CD4-positive, alpha-beta T cell treated with Interleukin-6 at 100 ng/mL for 8 hours (primary cell): ENCODE data around the gene GALT.

ENCODE experiments used
- DNase-seq: peaks from one replicate; pipeline ENCODE4 v3.0.0-alpha.2; 2020; ENCODE audit warnings: mixed read lengths, low spot score

Gene GALT

DNA sequence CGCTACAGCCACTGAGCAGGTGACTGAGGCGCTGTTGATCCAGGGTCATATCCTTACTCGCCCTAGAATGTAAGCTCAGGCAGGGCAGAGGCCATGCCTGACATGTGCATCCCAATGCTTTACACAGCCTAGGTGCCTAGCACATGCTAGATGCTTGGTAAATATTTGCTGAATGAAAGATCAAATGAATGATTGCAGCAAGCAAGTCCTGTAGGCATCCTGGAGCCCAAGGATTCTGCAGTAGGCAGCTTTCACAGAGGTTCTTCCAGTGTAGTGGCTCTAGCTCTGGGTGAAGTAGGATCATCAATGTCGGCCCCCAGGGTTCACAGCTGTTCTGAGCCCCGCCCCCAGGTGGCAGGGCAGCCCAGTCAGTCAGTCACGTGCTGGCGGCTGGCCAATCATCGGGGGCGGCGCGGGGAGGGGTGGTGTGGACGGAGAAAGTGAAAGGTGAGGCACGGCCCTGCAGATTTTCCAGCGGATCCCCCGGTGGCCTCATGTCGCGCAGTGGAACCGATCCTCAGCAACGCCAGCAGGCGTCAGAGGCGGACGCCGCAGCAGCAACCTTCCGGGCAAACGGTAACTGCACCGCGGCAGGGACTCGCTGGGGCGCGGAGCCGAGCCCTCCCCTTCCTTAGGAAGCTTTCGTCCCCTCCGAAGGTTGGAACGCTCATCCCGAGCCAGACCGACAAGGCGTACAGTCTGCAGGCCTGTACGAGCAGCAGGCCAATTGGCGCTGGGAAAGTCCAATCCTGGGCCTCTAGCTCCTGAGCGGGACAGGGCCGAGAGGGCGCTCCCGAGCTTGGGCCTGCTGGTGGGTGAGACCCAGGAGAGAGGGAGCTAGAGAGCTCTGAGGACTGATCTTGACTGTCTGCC is at the start of gene GALT:
Gene GALT (plus strand): TSS at position 465 of the 873 bp plus-strand sequence. CDS start 30 bp downstream, at position 495.
- peak; percentile 95 for DNase-seq

DNA sequence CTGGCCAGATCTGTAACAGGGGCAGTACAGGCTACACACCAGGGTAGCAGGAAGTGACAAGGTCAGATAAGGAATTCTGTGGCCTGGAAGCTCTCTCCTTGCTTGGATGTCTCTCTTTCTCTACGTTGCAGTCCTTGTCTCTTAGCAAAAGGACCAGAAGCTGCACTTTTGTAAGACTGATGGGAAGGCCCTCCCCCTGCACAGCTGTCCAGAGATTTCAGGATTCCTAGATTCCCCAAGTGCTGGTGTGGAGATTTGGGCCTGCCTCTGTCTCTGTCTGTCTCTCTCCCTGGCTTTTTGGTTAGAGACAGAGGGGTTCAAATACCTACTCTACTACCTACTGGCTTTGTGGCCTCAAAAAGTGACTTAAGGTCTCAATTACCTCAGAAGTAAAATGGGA is 46.9 kb upstream of the GALT start:
- DNase-seq: no peak

DNA sequence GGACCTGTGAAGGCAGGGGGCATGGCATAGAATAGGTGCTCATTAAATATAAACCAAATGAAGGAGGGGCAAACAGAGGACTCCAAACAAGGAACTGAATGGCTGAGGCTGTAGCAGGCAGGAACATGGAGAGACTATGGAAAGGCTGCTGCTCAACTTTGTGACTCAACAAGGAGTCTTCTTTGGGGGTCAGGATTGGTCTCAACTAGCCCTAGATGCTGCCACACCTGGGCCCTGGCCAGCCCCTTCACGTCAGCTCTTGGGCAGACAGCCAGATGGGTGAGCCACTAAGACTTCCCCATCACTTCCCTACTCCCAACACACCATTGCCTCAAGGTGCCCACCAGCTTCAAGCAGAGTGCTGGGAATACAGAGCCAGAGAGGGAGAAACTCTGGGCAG is 45.6 kb upstream of the GALT start:
- DNase-seq: no peak

DNA sequence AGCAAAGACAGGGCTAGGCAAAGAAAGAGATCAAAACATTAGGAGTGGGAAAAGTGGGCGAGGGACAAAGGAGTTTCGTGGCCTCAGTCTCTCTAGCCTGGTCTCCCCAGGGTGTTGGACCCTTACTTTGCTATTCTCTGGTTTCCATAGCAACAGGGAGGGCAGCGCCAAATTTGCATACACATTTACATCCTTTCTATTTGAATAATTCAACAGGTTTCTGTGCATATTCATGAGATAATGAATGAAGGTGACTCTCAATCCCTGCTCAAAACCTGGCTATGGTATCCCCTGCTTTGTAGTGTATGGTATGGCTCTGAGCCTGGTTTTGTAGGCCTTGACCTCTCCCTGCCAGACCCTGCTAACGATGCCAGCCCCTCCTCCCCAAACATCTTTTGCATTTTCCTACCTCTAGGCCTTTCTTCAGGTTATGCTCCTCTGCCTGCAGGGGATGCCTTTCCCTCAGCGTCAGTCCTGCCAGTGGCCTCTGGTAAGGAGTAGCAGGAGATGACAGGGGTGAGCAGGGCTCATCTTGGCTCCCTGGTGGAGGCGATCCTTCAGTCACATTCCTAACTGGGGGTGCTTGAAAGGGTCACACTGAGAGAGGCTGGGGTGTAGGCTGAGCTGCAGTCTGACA is 44.4 kb upstream of the GALT start:
- DNase-seq: no peak

DNA sequence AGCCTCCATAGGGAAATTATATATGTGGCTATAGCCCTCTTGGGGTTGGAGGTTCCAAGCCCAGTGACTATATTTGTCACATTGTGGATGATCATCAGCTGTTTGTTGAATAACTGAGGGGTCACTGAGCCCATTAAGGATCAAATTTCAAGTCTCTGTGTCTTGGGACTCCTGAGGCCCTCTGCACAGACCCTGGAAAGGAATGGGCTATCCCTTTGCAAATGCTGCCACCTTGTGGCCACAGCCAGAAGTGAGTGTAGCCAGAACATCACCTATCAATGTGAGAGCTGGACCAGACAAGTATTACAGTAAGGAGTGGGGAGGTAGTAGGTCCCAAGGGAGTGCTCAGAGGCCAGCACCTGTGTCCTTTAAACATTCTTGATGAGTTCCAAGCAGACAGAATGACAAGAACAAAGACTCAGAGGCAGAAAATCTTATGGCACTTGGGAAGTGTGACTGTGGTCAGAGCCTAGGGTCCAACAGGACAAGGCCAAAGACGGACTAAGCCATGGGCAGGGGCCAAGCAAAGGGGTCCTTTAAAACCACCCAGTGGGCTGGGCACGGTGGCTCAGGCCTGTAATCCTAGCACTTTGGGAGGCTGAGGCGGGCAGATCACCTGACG is 42.8 kb upstream of the GALT start:
- peak; percentile 74 for DNase-seq

DNA sequence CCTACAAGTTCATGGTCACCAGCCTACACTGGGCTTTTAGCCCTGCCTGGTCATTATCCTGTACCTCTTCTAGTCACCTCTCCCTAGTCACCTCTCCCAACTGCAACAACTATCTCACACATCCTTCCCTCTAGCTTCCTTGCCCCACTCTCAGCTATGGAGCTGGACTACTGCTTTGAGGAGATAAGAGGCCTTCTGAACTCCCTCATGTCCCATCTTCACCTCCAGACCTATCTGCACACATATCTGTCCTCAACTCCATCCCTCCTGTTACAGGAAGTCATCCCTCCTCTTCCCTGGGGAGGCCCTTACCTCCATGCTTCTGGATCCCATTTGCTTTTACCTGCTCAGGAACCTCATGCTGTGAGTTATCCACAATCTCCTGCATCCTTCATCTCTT is 40.3 kb upstream of the GALT start:
- no peak for DNase-seq

DNA sequence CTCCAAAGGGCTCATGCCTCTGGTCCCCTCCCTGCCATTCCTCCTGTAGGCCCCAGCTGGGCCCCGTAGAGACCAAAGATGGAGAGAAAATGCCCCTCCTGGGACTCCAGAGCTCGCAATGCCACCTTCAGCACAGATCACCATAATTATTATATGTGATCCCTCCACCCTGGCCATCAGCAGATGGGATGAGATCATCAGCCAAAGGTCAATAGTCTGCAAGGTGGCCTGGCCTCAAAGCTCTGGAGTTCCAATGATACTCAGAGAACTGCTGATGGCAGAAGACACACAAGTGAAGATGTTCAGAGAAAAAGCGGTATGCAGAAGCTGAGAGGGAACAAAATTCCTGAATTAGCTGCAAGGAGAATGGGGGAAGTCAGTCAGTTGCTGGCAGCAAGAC is 39.6 kb upstream of the GALT start:
- no peak for DNase-seq

DNA sequence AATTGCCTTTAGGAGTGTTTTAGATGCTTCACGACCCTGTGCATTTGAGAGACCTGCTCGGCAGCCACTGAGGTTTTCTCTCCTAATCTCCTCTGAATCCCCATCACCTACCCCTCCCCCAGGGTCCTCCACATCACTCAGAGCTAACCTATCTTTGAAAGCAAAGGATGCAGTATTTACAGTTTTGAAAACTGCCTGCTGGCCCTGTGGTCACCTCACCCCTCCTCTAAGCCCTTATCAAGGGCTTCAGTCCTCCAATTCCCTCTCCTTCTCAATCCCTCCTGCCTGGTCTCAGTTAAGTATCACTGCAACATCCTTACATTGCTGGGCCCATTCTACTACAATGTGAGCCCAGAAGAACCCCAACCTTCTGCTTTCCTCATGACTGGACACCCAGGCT is 39.1 kb upstream of the GALT start:
- no peak for DNase-seq

DNA sequence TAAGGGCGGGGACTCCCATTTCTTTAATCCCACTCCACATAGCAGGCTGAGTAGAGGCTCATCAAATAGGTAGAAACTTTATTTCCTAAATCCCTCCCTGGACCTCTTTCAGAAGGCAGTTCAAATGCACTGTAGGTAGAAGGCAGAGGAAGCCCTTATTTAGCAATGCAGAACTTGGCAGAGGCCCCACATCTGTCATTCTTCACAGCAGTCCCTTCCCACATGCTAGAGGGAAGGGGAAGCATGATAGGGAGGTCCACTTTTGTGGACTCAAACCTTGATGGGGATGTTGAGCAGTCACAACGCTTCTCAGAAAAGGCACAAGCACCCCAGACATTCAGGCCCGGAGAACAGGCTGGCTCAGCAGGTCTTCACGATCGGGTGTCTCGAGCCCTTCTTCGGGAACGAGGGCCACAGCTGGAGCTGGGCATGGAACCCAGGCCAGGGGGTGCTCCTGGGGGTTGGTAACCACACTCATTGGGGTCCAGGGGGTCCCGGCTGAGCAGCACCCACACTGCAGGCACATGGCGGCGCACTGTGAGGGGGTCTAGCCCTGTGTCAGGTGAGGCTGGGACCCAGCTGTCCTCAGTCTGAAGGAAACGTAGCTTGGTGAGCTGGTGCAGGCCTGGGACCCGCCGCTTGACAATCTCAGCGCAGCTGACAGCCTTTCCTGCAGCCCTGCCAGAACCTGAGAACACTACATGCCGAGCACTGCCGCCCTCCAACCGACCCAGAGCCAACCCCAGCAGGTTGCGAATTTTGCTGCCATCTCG is 35.9 kb upstream of the GALT start:
- DNase-seq: no peak

DNA sequence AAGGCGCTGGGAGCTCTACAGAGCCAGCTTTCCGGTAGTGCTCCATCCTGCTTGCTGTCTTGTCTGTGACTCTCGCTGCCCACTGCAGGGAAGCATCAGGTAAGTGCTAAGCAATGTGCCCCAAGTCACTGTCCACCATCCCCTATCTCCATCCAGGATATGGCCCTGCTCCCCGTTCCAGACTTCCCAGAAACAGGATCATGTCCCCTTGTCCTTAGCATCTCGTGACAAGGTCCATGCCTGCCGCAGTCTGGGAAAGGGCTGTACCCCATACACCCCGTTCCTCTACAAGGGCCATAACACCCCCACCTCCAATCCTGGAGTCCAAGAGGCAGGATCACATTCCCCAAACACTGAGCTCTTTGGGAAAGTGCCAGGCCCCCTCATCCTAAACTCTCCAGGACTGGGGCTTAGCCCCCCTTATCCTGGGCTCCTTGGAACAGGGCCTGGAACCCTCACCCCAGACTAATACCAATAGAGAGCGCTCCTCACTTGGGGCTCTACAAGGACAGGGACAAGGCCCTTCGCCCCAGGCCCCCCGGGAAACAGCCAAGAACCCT is 35.1 kb upstream of the GALT start:
- no peak for DNase-seq

DNA sequence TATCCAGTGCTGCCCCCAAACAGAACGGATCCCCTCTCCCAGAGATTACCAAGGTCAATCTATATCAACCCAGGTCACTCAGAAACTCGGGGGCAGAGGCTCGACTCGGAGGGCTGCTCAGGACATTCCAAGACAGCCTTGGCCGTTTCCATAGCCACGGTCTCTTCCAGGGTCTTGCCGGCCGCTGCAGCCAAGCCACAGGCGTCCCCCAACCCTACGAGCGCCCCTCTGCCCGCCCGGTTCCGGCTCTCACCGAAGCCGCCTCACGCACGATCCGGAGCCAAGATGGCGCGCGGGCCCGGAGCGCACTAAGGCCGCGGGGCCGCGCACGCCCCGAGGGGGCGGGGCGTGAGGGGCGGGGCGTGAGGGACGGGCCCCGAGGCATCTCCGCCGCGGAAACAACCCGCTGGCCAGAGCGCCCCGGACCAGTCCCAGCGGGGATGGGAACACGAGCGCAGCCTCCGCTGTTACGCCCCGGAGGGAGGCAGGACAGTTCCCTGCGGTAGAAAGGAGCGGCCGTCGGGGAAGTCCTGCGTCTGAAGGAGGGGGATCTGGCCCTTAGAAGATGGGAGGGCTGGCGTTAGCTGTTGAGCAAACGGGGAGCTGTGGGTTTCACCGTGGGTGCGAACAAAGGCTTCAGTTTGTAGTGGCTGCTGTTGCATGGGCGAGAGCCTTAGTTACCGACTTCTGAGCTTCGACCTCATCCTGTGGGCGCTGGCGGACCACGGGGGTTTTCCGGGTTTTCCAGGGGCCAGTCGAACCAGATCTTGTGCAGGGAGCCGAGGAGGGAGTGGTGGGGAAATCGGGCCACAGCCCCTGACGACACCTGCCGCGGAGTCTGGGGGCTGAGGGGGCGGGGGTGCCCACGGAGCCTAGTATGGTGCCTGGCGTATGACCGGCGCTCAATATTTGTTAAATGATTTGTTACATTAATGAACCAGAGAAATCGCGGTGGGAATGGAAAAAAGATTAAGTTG is 34.4 kb upstream of the GALT start, which contains the start of gene RPP25L:
Gene RPP25L (minus strand): TSS at position 287 of the 977 bp plus-strand sequence. CDS start 801 bp downstream, outside the sequence.
- peak; percentile 79 for DNase-seq

DNA sequence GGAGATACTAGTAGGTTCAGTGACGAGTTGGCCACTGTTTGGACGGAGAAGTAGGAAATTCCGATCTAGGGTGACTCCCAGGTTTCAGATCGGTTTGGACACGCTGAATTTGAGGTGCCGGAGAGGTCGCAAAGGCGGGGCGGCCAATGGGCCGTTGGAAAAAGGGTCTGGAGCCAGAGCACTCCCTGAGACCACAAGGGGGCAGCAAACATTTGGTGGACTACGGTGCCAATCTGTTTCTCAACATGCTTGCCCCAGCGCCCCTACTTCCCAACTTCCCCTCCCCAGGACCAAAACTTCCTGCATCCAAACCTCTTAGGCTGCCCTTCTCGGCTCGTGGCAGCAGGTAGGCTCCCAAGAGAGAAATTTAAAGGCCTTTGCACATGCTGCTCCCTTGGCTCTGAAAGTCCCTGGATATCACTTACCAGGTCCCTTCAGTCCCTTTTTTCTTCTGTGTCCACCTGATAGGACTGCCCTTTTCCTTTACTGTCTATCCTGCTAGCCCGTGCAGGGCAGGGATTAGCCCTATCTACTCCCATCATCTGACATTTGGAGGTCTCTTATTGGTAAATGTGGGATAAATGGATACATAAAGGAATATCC is 33.6 kb upstream of the GALT start:
- DNase-seq: peak; percentile 73

DNA sequence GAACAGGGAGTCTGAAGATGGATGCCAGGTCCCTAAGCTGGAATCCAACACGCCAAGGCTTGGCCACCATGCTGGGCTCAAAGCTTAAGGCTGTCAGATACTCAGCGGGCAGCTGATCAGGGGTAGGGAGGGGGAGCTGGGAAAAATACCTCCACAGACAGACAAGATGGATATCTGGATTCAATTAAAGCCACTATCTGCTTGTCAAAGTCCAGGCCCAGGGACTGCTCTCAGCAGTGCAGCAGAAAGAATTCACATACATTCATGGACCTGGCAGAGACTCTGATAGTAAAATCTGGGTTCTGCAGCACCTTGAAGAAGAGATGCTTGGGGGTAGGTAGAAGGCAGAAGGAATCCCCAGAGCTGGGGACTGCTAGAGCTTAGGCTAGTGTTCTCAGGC is 31.3 kb upstream of the GALT start:
- DNase-seq: no peak

DNA sequence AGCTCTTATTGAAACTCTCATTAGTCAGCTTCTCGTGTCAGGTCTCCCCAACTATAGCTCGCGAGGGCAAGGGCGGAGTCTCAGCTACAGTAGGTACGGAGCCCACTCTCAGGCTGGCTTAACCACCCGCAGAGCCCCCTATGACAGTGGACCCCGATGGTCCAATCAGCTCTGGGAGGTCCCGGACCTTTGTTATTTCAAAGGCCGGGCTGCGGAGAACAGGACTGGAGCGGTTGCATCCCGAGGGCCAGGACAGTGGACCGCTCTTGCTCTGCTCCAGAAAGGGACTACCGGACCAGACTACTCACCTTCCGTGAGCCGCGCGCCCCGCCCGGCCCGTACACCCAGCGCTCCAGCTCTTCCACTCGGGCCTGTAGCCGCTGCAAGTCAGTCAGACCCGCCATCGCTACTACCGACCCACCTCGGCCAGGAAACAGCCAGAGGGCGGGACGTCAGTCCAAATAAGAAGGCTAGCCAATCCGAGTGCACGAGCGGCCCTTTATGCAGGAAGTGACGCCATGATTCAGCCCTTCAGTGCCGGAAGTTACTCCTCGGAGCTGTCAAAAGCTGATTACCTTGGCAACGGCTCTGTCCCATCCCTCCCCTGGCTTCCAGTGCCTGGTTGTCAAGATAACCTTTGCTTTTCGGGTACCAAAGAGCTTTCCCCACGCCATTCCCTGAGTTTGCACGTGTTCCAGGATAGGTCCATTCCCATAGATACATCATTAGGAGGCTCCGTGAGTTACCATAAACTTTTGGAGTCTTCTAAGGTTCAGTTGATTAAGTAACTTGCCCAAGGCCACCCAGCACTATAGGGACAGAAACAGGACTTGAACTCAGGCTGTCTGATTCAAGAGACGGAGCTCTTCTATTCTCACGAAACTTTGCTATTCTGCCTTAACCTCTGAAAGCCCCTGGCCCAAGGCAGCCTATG is 26.1 kb upstream of the GALT start, which contains the start of gene DCTN3:
Gene DCTN3 (minus strand): TSS at position 435 of the 934 bp plus-strand sequence. CDS start 31 bp downstream, at position 404.
- peak; percentile 94 for DNase-seq

DNA sequence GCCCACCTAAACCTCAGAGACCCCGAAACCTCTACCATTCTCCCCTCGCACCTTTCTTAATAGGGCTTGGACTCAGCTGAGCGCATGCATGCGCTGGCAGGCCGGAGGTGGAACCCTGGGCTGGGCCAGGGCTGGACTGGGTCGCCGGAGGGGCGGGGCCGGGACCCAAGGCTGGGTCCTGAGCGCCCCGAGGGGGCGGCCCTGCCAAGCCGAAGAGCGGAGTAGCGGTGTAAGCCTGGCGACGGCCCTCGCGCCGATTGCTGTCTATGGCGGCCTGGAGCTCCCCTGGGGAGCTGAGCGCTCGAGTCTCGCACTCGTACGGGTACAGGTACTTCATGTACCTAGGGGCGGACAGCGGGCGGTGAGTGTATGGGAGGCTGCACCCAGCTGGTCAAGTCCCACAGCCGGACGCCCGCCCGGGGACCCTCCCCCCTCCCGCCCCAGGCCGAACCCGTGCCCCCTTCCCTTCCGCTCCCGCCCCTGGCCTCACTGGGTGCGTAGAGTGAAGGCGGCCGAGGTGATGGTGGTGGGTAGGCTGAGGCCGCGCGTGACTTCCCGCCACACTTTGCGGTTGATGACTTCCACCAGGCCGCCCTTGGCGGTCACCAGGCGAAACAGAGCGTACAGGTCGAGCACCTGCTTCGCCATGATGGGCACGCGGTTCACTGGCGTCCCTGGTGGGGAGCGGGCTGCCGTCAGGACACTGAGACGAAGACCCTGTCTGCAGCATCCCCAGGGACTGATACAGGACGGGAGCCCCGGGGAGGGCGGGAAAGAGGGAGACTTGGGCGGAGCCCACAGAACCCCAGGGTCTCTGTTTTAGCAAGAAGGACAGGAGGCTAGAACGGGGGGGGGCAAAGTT is 22.9 kb upstream of the GALT start:
- DNase-seq: no peak

DNA sequence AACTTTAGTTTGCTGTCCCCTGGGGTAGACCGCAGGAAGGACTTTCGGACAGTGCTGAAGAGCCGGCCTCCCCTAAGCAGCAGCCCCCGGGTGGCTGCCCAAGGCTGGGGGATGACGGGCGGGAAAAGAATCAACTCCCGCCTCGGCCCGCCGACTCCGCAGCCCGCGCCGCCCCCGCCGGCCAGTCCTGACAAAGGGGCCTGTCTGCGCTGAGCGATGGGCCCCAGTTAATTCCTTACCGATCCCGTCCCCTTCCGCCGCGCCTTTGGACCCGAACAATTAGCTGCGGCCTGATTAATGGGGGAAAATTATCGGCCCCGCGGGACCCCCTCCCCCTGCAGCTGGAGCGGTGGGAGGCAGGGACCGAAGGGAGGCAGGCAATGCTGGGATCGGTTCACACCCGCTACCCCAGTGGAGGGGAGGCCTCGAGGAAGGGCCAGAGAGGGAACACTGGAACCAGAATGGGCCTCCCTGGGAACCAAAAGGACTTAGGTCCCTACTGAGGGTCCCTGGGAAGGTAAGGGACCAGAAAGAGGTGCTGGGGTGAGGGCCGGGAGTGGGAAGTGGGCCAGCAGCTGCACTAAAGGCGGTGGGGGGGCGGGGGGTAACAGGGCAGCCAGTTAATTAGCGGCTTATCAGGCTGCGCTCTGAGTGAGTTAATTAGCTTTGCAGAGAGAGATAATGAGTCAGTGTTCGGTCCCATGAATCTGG is 21.8 kb upstream of the GALT start:
- no peak for DNase-seq

DNA sequence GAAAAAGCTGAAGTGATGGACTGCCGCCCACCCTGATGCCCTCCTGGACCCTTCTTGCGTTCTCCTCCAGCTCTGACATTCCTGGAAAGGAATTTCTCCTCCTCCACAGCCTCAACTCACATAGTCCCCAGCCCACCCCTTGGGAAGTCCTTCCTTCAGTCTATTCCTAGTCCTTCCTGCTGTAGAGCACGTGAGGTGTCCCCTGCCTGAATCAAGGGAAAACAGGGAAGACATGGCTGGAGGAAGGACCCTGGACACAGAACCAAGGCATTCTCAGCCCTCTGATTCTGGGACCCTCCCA is 21.3 kb upstream of the GALT start:
- no peak for DNase-seq
